HG02884 (cell line): Measurements from ENCODE around the gene AMBN.

Experiments
- ATAC-seq: cut with Tn5 transposase; IDR thresholded peaks from one replicate; pipeline ENCODE4 v1.9.1; 2021; ENCODE audit warnings: mild to moderate bottlenecking, moderate library complexity; ENCODE audit not compliant: unreplicated experiment

AMBN gene, protein sequence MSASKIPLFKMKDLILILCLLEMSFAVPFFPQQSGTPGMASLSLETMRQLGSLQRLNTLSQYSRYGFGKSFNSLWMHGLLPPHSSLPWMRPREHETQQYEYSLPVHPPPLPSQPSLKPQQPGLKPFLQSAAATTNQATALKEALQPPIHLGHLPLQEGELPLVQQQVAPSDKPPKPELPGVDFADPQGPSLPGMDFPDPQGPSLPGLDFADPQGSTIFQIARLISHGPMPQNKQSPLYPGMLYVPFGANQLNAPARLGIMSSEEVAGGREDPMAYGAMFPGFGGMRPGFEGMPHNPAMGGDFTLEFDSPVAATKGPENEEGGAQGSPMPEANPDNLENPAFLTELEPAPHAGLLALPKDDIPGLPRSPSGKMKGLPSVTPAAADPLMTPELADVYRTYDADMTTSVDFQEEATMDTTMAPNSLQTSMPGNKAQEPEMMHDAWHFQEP

DNA sequence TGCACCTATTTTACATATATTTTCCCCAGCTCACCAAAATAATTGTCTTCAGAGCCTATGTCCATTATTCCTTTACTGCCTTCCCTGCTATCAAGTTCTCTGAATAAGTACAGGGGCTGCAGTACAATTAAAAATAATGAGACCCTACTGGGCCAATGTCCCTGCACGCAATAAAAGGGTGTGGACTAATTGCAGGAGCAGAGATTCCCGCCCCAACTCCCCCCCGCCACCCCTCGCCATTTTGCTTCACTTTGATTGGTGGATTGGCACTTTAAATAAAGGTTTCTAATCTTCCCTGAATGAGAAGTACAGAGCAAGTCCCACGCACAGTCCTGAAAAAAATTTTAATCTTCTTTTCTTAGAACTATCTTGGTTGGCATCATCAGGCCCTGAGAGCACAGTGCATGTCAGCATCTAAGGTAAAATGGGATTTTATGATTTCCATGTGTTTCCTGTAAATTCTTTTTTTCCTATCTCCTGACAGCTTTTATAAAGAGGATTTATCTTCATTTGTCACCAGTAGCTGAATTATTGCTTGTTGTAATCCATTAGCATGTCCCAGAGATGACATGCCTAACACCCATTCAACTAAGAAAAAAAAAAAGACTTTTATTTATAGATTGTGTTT, at the start of gene AMBN:
TSS of gene AMBN (plus strand) at position 302 of the 628 bp plus-strand sequence. CDS start at position 405, 103 bp downstream.
- no peak for ATAC-seq

DNA sequence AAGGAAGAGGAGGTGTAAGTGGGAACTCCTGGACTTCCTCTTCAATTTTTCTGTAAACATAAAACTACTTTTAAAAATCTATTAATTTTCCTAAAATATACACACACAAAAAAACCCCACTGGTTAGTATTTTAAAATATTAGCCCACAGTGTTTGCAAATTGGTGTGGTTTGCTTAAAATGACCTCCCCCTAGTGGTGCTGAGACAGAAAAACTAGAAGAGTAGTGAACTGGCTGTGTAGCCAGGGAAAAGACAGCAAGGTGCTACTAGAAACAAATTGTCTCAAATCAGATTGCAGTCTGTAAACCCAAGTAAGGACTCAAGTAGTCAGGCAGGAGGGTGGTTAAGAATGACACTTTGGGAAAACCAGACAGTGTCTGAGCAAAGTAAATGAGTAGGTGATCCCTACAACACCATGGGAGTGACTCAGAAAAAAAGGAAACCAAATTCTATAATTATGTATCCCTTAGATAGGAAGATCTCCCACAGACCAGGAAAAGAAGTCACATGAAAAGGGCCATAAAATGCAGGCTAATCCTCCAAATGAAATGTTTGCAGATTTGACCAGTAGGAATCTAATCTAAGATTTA, 47.7 kb upstream of the AMBN start:
- ATAC-seq, result peak; percentile 79

DNA sequence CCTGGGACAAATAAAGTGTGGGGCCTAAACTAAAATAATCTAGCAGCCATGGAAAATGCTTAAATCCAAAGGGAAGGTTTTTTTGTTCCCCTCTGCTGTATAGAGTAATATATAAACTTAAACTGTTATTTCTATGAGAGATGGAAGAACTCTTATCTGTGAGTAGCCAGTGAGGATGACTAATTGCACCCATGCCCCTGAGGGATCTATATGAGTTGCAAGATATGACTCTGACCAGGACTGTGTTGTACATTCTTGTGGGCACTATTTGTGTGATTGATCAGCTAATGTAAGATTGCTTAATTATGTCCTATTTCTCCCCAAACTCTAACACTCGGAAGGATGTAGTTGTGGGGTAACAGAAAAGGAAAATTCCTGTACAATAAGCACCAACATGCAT, 35.2 kb upstream of the AMBN start:
- ATAC-seq, result no peak

DNA sequence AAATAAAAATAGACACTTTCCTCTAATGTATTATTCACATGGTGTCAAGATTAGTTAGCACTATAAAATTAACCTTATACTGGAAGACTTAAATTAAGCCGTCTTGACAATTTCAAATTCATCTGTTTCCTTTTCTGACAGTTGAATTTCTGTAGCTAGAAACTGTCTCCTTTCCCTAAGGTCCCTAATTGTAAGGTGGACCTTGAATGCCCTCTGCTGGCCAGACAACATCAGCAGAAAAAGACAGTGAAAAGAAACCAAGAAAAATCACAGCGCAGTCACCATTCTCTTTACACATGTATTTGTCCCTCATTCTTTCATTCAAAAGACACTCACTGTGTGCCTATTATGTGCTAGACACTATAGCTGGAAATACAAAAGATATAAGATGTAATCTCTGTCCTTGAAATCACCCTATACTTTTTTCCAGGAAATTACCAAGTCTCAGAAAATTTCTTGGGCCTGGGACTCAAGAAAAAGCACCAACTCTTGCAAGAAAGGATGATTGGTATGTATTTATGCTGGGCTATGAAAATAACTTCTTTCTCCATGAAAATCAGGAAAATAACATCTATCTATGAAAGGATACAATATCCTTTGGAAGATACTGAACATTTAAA, 32.7 kb upstream of the AMBN start:
- peak; percentile 71 for ATAC-seq

DNA sequence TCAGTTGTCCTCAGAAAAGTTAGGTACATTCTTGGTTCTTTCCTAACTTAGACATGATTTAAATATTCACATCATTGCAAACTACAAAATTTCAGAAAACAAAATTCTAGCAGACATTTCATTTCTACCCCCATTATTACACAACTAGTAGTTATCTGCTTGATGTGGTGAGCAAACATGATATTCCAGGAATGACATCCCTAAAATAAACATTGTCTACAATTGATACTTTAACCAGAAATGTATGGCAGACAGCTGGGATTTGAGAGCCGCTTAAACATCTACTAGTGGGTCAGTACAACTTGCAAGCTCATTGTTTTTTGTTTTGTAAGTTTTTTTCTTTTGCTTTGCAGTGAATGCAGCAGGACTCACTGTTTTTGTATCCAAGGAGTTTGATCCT, 32.1 kb upstream of the AMBN start:
- no peak for ATAC-seq

DNA sequence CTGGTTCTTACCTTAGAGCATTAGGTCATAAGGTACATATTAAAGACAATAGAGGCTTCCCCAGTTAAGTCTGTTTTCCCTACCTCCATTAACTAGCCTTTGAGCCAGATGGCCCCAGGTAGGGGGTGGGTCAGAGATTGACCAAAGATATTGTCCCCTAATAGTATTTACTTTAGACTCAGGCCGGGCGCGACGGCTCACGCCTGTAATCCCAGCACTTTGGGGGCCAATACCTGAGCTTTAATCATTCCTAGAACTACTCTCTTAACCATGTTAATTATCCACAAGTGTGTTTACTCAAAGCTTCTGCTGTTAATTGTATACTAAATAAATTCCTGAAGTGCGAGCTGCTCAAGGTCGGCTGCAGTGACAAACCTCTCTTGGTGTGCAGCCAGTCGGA, 28.0 kb upstream of the AMBN start:
- ATAC-seq, result no peak

DNA sequence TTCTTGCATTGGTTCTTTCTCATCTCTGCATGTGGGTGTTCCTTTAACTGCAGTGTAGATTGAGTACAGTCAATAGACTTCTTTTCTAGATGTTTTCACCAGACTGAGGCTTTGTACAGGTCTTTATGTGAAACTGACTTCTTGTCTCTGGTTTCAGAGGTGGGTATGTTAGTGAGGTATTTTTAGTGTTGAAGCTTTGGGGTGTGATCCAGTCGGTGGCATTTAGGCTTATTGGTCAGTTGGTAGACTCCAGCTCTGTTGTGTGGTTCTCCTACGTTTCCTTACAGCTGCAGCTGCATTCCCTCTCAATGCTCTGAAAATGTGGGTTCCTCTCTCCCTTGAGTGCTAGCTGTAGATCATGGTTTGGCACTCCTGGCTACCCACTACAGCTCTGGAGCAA, 21.3 kb upstream of the AMBN start:
- ATAC-seq, result no peak

DNA sequence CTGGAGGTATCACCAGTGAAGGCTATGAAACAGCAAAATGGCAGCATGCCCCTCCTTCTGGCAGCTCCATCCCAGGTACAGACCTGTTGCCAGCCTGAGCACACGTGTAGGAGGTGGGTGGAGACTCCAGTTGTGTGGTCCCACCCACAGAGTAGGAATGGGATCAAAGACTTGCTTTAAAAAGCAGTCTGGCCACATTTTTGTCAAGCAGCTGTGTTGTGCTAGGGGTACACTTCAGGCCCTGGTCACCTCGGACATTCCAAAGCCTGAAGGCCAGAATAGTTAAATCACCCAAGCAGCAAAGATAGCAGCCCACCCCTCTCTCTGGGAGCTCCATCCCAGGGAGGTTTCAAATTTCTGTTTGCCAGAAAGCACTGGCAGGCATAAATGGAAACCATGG, 20.3 kb upstream of the AMBN start:
- no peak for ATAC-seq

DNA sequence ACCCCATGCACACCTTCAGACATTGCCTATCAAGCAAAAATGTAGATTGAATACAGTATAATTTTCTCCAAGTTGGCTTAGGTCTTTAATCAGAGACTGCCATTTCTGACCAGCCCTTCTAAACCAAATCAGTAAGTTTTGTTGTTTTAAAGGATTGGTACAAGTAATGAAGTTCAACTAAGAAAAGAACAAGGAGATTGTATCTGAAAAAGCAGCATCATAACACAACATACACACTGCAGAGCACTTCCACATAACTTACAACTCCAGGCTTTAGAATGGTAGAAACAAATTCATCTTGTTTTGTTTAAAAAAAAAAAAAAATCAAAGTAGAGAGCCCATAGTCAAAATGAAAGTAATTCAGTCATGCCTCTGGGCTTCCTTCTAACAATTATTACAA, 16.1 kb upstream of the AMBN start:
- ATAC-seq, result no peak

DNA sequence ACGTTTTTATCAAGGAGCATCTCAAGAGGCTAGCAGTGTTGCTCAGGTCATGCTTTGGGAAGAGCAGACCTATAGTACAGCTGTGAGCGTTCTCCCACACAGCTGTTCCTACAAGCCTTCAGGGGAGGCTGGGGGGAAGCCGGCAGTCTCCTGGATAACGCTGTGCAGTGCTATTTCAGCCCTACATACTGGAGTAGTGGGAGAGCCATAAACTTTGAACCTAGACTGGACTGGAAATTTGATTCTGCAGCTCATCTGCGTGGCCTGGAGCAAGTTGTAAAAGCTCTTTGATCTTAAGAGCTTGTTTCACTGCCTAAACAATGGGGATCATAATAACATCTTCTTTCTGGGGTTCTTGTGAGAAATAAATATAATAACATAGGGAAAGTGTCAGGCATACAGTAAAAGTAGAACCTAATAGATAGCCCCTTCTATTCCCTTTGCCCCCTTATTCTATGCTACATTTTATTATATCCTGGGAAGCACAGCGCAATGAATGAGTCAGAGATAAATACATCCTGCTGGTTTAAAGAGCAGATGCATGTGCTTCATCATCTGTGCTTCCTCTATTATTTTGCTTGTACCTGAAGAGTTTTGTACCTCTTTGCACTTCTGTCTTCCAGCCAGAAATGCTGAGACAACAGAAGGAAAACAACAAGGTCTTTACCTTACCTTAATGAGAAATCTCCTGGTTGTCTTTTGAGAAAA, 14.7 kb upstream of the AMBN start:
- no peak for ATAC-seq

DNA sequence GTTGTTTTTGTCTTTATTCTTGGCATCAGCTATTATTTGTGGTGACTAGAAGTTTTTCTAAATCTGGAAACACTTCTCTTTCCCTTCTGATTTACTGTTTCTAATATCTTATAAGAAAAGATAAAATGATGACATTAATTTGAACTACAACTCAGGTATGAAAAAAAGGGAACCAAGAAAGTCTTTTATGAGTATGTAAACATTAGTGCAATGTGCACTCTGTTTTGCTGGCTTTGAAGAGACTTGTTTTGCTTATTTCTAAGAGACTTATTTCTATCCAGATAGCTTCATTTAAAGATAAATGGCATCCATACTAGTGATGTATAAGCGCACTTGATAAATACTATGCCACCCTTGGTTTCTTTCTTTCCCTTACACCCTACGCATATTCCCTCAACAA, 10.1 kb upstream of the AMBN start:
- ATAC-seq, result no peak

DNA sequence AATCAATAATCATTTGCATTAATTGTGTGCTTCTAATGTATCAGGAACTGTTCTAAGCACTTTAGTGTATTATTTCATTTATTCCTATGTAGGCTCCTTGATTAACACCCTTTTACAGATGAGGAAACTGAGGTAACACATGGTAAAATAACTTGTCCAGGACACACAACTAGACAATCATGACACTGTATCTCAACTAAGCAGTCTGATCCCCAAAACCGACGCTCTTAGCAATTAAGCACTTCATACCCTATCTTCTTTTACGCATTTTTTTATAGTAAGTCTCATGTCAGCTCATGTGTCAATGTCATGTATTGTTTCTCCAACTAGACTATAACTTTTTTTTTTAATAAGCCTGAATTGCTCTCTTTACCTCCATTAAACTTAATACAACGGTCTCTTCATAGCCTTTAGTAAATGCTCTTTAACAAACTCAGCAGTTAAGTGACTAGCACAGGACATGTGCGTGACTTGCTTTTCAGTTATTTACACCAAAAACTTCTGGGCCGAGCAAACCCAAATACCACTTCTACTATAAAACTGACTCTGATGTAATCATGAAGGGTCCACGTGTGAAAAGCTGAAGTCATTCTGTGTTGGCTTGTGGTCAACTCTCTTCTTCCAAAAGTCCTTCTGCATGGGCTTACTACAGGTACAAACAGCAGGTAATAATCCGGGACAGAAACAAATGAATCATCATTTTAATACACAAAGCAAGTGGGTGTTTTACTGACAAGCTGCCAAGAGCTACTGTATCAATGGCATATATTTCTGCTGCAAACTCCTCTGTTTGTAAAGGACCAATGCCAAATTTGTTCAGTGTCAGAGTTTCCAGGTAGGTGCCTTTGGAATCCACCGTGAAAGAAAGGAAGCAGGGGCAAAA, 7.9 kb upstream of the AMBN start:
- no peak for ATAC-seq

DNA sequence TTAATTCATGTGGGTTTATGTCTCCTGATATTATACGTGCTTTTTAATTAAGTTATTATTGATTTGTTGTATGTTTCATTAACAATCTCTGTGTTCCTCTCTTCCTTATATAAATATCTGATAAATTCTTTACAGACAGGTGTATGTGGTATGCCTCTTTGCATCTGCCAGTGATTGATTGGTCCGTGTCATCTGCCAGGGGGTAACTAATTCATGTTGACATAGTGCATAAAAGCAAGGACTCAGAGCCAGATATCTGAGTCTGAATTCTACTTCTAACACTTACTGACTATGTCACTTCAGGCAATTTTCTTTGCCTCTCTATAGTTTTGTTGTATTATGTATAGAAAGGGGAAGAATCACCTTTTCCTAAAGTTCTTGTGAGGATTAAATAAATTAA, 5.2 kb upstream of the AMBN start:
- ATAC-seq, result no peak

DNA sequence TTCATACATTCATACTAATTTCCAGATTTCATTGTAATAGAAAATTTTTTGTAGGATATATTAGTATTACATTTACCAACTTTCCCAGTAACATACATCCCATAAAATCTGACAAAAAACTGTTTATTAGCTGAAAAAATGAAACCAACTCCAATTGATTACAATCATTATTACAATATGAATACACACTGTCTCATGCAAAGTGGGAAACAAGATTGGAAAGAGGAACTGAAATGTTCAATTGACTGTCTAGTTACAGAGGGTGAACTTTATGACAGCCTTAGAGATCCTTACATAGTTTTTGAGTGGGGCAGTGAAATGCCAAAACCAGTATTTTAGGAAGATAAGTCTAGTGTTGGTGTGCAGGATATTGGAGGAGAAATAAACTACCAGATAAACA, 2.3 kb upstream of the AMBN start:
- peak; percentile 100 for ATAC-seq

DNA sequence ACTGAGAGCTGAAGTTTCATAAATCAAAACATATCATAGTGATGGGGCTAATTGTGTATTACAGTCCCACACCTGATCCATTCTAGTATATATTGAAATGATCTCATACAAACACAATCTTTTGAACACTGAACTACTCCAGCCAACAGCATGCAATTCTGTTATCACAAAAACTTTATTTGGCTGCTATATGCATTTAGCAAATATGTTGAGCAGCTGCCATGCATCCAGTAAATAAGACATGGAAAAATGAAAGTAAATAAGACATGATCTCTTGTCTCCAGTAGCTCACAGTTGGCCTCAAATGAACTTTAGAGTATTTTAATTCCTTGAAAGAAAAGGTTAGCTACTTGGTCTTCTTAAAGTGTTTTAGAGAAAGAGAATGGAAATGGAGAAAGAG, 2.1 kb downstream of the AMBN start:
- no peak for ATAC-seq

DNA sequence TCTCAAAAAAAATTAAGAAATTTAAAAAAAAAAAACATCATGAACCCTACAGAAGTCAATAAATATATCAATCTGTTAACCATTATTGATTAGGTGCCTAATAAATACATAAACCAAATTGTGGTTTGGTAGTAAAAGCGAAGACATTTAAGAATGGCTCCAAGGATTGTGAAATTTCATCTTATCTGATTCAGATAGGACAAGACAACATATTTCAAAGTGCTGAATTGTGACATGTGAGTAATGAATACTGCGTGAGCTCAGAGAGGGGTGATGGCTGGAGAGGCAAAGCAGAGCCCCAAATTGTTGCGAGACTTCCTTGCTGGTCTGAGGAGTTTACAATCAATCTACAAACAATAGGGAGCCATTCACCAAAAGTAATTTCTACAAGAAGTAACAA, 8.2 kb downstream of the AMBN start:
- ATAC-seq, result no peak

DNA sequence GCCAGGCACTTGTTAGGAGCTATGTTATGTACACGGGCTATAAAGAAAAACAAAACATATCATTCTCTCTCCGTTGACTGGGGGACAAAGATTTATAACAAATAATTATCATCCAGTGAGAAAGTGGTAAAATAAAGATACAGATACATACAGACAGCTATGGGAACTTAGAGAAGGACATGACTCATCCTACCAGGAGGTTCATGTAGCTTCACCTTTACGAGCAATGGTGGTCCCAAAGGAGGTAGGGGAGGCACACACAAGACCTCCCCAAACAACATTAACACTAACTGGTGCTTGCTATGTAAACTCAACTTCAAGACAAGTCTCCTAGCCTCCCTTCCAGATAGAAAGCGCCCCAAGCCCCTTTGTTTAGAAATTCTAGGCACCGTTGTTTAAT, 8.9 kb downstream of the AMBN start:
- no peak for ATAC-seq

DNA sequence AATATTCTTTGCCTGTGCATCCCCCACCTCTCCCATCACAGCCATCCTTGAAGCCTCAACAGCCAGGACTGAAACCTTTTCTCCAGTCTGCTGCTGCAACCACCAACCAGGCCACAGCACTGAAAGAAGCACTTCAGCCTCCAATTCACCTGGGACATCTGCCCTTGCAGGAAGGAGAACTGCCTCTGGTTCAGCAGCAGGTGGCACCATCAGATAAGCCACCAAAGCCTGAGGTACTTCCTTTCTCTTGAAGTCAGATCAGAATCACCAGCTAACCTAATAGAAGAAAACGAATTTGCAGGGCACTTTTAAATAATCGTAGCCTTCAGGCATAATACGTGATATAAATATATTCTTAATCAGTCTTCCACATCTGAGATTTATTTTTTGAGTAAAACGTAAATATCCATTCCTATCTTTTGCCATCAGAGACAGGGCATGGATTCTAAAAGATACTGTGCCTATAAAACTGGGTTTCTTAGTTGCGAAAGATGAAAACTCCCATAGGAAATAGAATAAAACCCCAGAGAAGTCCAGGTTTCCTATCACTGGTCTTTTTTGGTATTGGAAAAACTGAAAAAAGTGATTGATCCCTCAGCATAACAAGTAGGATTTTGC, 9.5 kb downstream of the AMBN start:
- peak; percentile 98 for ATAC-seq

DNA sequence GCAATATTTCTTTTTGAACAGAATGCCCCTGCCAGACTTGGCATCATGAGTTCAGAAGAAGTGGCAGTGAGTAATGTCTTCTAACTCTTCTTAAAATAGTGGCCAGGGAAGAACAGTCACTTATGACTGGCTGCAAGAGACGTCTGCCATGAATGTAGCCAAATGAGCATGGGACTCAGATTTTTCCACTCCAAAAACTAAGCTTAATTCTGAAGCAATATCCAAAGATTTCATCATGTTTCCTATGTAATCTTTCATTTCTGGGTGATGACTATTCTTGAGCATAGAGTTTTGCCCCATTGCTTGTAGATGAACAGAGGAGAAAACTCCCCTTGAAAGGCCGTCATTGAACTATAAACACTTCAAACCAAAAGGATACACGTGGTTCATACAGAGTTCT, 11.8 kb downstream of the AMBN start:
- no peak for ATAC-seq

DNA sequence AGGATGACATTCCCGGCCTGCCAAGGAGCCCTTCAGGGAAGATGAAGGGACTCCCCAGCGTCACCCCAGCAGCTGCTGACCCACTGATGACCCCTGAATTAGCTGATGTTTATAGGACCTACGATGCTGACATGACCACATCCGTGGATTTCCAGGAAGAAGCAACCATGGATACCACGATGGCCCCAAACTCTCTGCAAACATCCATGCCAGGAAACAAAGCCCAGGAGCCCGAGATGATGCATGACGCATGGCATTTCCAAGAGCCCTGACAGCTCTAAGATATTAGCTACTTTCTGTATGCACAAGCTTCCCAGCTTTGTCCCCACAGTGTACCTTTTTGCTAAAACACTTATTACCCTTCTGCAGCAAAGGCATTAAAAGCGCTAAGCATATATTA, 14.4 kb downstream of the AMBN start:
- no peak for ATAC-seq
